Effector memory CD8-positive, alpha-beta T cell (primary cell): Measurements from ENCODE around the gene INPP5J.
"Not testable (repeated sequence)": the region's sequence is repeated elsewhere in the genome, so short reads cannot be mapped to it uniquely, and the experiment has no call there.

ENCODE experiments used
- ATAC-seq: fragments of 150-1000 bp; cut with Tn5 transposase; replicated peaks from 2 replicates; pipeline ENCODE4 v1.10.0; 2021; ENCODE audit warnings: mild to moderate bottlenecking, moderate library complexity
- DNase-seq, 3 experiments: peaks; one replicate each; pipeline ENCODE4 v3.0.0; 2021
- H3K27ac Mint-ChIP-seq, 2 donors: one replicate each; pipeline ENCODE4 v1.8.0; 2022; ENCODE audit warnings: mild to moderate bottlenecking in 2 of 2, mixed read lengths in 2 of 2, moderate library complexity in 2 of 2
- H3K27me3 Mint-ChIP-seq, 2 donors: one replicate each; pipeline ENCODE4 v1.8.0; 2022; ENCODE audit warnings: mixed read lengths in 2 of 2
- H3K36me3 Mint-ChIP-seq: one replicate; pipeline ENCODE4 v1.8.0; 2022; ENCODE audit warnings: mild to moderate bottlenecking, moderate library complexity, mixed read lengths; ENCODE audit not compliant: insufficient read depth
- H3K4me1 Mint-ChIP-seq, 2 donors: one replicate each; pipeline ENCODE4 v1.8.0; 2022; ENCODE audit warnings: low read depth in 2 of 2, mixed read lengths in 2 of 2
- H3K4me3 Mint-ChIP-seq, 2 donors: one replicate each; pipeline ENCODE4 v1.8.0; 2022; ENCODE audit warnings: mild to moderate bottlenecking in 2 of 2, mixed read lengths in 2 of 2, moderate library complexity in 2 of 2
- H3K9me3 Mint-ChIP-seq, 2 donors: one replicate each; pipeline ENCODE4 v1.8.0; 2022; ENCODE audit warnings: mixed read lengths in 2 of 2
- total RNA-seq, 9 experiments: gene quantifications; one replicate each; lab custom pipeline; 2026; lab: John Stamatoyannopoulos, UW

INPP5J gene
- 0 to 0.85 (median 0.13) reads per million in 9 experiments for total RNA-seq

- no peak for ATAC-seq
- no peaks in the 10 kb centered on the region for H3K36me3 Mint-ChIP-seq
- DNase-seq, result no peak
These were observed at the start of gene INPP5J for GRCh38 chr22:31122532-31123291. Gene INPP5J (plus strand): TSS chr22:31122966. CDS start chr22:31123015, 49 bp downstream.

DNA sequence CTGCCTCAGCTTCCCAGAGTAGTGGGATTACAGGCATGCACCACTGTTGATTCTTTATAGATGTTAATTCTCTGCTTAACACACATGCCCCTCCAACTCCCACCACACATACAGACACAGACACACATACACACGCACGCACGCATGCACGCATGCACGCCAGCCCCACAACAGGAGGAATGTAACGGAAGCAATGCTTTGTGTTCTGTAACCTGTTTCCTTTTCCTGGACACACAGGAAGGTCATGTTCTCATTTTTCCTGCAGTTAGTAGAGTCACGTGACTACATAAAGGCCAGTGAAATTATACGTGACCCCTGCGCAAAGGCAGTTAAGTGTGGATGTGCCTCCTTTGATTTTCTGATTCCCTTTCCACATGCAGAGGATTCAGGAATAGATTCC is 49.6 kb upstream of the INPP5J start:
- H3K36me3 Mint-ChIP-seq, result not testable (repeated sequence)

More at GRCh38 chr22:31122532-31123291, at the start of gene INPP5J:
- Mint-ChIP-seq H3K27me3 (peaks cover 0 to 8% of the 10 kb centered on the region in 2 donors), H3K9me3 (no peaks in the 10 kb centered on the region), H3K4me1 (peaks cover 0 to 3% of the 10 kb centered on the region in 2 donors), H3K4me3 (no peak within 1 kb of the TSS), H3K27ac (peak within 1 kb of the TSS in 1 of 2 donors; percentile 66)

DNA sequence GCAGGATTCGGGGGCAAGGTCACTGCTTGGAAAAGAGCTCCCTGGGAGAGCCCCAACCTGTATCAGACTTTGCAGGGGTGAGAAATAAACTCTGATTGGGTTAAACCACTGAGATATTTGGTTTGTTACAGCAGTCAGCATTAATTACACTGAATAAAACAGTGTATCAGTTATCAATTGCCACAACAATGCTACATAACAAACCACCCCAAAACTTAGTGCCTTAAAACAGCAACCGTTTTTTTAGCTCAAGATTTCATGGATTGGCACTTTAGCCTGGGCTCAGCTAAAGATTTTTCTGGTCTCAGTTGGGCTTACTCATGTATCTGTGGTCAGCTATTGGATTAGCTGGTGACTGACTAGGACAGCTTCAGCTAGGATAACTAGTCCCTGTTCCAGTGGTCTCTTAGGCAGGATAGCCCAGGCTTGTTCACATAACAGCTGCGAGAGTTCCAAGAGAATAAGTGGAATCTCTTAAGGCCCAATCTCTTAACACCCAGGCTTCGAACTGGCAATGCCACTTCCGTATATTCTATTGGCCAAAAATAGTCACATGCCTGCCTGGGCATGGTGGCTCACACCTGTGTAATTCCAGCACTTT is 49.1 kb upstream of the INPP5J start:
- not testable (repeated sequence) for ATAC-seq, H3K4me3 Mint-ChIP-seq, H3K9me3 Mint-ChIP-seq

More for the DNA sequence above, 49.6 kb upstream of the INPP5J start:
- H3K9me3 Mint-ChIP-seq, H3K4me1 Mint-ChIP-seq, H3K4me3 Mint-ChIP-seq, ATAC-seq, DNase-seq, H3K27ac Mint-ChIP-seq: not testable (repeated sequence)
- H3K27me3 Mint-ChIP-seq, result peaks cover 20 to 25% of the 10 kb centered on the region in 2 donors

GRCh38 chr22:31075961-31076360 is 46.8 kb upstream of the INPP5J start:
- DNase-seq (no peak), ATAC-seq (no peak)
- H3K4me1 Mint-ChIP-seq, result peaks cover 5 to 6% of the 10 kb centered on the region in 2 donors
- no peaks in the 10 kb centered on the region for H3K36me3 Mint-ChIP-seq
- peaks cover 8 to 9% of the 10 kb centered on the region in 2 donors for H3K27me3 Mint-ChIP-seq
- no peaks in the 10 kb centered on the region for H3K9me3 Mint-ChIP-seq
- no peak overlapping the region for H3K4me3 Mint-ChIP-seq
- H3K27ac Mint-ChIP-seq, result no peak overlapping the region

More for the DNA sequence above, 49.1 kb upstream of the INPP5J start:
- H3K27ac Mint-ChIP-seq, H3K4me1 Mint-ChIP-seq, DNase-seq, H3K36me3 Mint-ChIP-seq: not testable (repeated sequence)
- H3K27me3 Mint-ChIP-seq, result peaks cover 18 to 21% of the 10 kb centered on the region in 2 donors

- H3K9me3 Mint-ChIP-seq, result no peaks in the 10 kb centered on the region
- DNase-seq, result no peak
- H3K4me3 Mint-ChIP-seq, result no peak overlapping the region
- peaks cover 6 to 7% of the 10 kb centered on the region in 2 donors for H3K27me3 Mint-ChIP-seq
- no peak for ATAC-seq
- H3K36me3 Mint-ChIP-seq, result peaks cover 7% of the 10 kb centered on the region
- peaks cover 20 to 22% of the 10 kb centered on the region in 2 donors for H3K4me1 Mint-ChIP-seq
- H3K27ac Mint-ChIP-seq, result no peak overlapping the region
These were observed 45.1 kb upstream of the INPP5J start for GRCh38 chr22:31077681-31078080.

DNA sequence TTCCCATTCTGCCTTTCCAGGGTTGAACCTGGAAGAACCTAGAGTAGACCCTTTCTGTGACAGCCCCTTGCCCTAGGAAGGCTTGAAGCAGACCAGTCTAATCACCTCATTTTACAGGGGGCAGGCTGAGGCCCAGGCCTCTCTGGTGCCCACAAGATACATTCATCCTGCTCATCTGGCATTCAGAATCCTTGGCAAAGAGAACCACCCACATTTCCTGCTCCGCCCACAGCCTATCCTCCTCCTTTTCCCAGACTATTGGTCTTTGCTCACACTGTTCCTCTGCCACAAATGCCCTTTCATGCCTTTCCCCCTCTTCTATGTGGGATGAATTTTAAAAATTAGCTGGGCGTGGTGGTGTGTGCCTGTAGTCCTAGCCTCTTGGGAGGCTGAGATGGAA is 44.4 kb upstream of the INPP5J start:
- ATAC-seq, H3K27ac Mint-ChIP-seq, H3K4me3 Mint-ChIP-seq, DNase-seq, H3K36me3 Mint-ChIP-seq, H3K9me3 Mint-ChIP-seq, H3K27me3 Mint-ChIP-seq: not testable (repeated sequence)
- peaks cover 22 to 24% of the 10 kb centered on the region in 2 donors for H3K4me1 Mint-ChIP-seq

DNA sequence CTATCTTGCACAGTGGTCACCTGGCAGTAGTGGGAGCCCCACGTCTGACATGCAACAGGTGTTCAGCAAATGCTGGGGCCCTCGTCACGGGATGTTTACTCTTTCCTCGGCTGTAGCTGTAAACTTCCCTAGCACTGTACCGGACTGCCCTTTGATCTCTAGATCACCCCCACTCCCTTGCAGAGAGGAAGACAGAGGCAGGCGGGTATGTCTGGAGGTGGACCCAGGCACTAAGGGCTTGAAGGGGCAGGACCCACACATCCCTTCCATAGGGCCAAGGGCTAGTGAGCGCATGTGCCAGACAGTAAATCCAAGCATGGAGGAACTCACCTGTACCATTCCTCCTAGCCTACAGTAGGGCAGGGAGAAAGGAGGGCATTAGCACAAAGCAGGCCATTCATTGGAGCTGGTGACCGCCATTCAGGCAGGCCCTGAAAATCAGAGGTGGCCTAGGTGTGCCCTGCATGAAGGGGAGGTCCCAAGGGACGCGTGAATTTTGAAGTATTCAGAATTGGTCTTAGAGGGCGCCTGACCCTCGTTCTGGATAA is 43.6 kb upstream of the INPP5J start:
- Mint-ChIP-seq H3K4me3 (no peak overlapping the region), H3K27ac (no peak overlapping the region), H3K9me3 (no peaks in the 10 kb centered on the region), H3K27me3 (no peaks in the 10 kb centered on the region), H3K4me1 (peaks cover 23 to 32% of the 10 kb centered on the region in 2 donors), H3K36me3 (peaks cover 7% of the 10 kb centered on the region)
- DNase-seq, result no peak
- no peak for ATAC-seq

- Mint-ChIP-seq H3K9me3 (no peaks in the 10 kb centered on the region), H3K4me1 (peaks cover 29 to 37% of the 10 kb centered on the region in 2 donors), H3K4me3 (peak overlapping the region; percentile 85 to 90), H3K36me3 (peaks cover 10% of the 10 kb centered on the region), H3K27ac (peak overlapping the region in 1 of 2 donors; percentile 13), H3K27me3 (no peaks in the 10 kb centered on the region)
- ATAC-seq, result no peak
- no peak for DNase-seq
These were observed 42.5 kb upstream of the INPP5J start for GRCh38 chr22:31080164-31080847.

DNA sequence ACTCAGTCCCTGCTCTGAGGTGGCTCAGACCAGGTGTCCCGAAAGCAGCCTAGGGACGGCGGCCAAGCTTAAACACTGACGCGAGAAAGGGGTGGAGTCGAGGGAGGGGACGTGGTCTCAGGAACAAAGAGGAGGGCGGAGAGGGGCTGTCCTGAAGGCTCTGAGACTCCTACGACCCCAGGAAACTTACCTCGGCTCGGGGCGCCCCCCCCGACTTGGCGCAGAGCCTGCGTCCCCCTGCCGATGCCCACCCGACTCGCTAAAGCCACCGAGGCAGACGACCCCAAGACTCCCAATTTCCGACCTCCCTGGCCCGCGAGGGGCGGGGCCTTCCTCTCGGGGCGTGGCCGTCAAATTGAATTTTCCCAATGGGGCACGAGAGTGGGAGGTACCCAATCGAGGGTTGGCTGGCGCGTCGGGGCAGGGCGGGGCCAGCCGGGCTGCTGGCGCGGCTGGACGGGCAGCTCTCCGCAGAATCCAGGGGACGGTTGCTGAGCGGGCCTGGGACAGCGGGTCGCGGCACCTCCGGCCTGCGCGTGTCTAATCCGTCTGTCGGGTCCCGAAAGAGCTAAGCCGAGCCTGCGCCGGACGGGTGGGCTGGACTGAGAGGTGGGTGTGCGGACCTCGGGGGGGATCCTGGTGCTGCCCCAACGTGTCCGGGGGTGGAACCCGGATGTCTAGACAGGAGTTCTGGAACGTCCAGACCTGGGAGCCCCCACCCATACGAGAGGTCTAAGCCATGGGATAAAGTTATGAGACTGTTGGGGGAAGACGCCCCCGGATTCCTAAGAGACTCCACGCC is 41.7 kb upstream of the INPP5J start, which contains the start of gene SMTN:
SMTN (plus strand) TSS at position 471 of the 802 bp plus-strand sequence. CDS start 1,941 bp downstream, outside the sequence.
- Mint-ChIP-seq H3K4me1 (peaks cover 30 to 37% of the 10 kb centered on the region in 2 donors), H3K27me3 (no peaks in the 10 kb centered on the region), H3K9me3 (no peaks in the 10 kb centered on the region), H3K36me3 (peaks cover 10% of the 10 kb centered on the region), H3K27ac (peak within 1 kb of the TSS; percentile 13 to 85), H3K4me3 (peak within 1 kb of the TSS; percentile 85 to 90)
- peak; percentile 71 for ATAC-seq
- DNase-seq, result peak; percentile 89

- Mint-ChIP-seq H3K27me3 (no peaks in the 10 kb centered on the region), H3K4me3 (peak overlapping the region; percentile 85 to 90), H3K9me3 (no peaks in the 10 kb centered on the region), H3K4me1 (peaks cover 30 to 37% of the 10 kb centered on the region in 2 donors), H3K36me3 (peaks cover 10% of the 10 kb centered on the region), H3K27ac (peak overlapping the region in 1 of 2 donors; percentile 85)
- ATAC-seq (no peak), DNase-seq (no peak)
These were observed 40.7 kb upstream of the INPP5J start for GRCh38 chr22:31081963-31082605.

- ATAC-seq, result no peak
These were observed 40.0 kb upstream of the INPP5J start for GRCh38 chr22:31082606-31083376.

More at GRCh38 chr22:31082606-31083376, 40.0 kb upstream of the INPP5J start:
- no peak for DNase-seq
- no peaks in the 10 kb centered on the region for H3K9me3 Mint-ChIP-seq
- H3K36me3 Mint-ChIP-seq, result peaks cover 10% of the 10 kb centered on the region
- peaks cover 30 to 37% of the 10 kb centered on the region in 2 donors for H3K4me1 Mint-ChIP-seq
- peak overlapping the region; percentile 85 to 90 for H3K4me3 Mint-ChIP-seq
- H3K27ac Mint-ChIP-seq, result no peak overlapping the region
- H3K27me3 Mint-ChIP-seq, result no peaks in the 10 kb centered on the region
